Measurements from ENCODE around the gene OR5K1.

The OR5K1 gene

DNA sequence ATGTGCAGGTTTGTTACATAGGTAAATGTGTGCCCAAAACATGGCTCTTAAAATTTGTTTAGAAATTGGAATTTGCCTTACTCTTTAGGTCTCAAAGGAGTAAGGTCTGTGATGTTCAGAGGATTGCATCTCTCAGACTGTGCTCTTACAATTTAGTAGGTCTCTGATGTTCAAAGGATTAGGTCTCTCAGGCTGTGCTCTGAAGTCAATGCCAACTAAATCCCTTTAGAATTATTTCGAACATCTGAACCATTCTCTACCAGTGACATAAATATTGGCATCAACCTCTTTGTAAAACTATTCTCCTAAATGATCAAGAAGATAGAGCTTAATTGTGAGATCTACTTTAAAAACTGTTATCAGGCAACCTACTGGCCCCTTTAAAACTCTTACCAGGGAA lies at the start of gene OR5K1:
TSS of gene OR5K1 (plus strand) at position 301 of the 400 bp plus-strand sequence. CDS start 6,376 bp downstream, outside the sequence.
- no peak for DNase-seq (ENCODE audit: low spot score)

DNA sequence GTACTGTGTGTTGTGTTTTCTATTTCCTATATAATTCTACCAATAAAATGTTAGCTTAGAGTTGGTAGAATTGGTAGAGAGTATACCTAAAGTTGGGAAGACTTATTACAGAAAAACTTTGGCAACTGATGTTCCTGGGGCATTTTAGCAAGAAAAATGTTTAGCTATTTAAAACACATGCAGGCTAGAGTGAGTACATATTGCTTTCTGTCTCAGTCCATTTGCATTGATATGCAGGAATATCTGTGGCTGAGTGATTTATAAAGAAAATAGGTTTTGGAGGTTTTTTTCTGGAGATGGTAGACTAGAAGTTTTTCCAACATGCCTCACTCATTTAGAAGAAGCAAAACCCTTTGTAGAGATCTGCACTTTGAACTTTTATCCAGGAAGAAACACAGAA lies 30.4 kb upstream of the OR5K1 start:
- DNase-seq (ENCODE audit: low spot score): no peak

DNA sequence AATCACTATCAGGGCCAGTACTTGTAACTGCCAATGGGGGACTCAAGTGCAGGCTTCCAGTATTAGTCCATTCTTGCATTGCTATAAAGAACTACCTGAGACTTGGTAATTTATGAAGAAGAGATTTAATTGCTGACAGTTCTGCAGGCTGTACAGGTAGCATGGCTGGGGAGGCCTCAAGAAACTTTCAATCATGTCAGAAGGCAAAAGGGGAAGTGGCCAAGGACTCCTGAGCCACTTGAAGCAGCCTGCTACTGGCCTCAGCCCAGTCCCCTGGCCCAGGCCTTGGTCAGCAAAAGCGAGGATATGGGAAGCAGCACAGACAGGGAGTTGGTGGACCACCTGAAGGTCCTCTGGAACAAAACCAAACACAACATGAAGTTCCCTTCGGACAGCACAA lies 29.2 kb upstream of the OR5K1 start:
- no peak for DNase-seq (ENCODE audit: low spot score)

DNA sequence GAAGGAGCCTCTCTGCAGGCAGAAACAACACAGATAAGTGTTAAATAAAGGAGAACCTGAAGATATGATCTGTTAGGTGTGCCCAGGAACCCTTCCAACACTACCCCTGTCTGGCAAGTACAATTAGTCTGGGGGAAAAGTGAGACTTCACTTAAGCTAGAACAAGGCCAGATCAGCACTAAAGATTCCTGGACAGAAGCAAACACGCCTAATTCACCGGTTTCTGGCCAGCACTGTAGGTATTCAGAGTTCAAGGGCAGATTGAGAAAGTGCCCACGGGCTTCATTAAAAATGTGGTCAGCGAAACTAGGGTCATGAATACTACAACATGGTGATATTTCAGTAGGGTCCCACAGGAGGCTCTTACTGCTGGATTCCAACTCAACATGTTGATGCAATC lies 28.6 kb upstream of the OR5K1 start:
- DNase-seq (ENCODE audit: low spot score): no peak

DNA sequence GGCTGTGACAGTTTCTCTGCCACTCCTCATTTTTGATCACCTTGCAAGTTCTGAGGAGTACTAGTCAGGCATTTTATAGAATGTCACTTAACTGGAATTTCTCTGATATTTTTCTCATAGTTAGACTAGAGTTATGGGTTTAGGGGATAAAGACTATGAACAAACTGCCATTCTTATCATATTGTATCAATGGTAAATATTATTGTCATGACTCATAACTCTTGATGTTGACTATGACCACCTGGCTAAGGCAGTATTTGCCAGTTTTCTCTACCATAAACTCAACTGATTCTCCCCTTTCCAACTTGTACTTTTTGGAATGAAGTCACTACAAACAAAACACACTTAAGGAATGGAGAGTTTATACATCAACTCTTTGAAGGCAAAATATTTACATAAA lies 22.7 kb upstream of the OR5K1 start:
- no peak for DNase-seq (ENCODE audit: low spot score)

DNA sequence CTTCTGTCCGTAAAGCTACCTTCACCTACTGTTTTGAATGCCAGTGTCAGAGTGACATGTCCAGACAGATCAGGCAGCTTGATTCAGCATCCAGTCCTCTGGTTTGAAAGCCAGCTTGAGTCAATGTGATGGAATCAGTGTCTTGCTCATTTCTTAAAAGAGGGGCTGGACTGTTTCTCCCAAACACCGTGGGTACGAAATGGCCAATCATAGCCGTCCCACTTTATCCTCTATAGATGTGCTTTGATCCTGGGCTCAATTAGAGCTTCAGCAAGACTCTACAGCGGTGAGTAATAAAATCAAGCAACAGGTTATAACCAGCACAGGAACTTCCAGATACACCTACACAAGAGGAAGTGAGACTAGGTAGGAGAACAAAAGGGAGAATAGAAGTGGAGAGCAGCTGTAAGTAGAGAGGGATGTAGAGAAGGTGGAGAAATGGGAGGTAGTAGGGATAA lies 17.0 kb upstream of the OR5K1 start:
- DNase-seq (ENCODE audit: low spot score): no peak

DNA sequence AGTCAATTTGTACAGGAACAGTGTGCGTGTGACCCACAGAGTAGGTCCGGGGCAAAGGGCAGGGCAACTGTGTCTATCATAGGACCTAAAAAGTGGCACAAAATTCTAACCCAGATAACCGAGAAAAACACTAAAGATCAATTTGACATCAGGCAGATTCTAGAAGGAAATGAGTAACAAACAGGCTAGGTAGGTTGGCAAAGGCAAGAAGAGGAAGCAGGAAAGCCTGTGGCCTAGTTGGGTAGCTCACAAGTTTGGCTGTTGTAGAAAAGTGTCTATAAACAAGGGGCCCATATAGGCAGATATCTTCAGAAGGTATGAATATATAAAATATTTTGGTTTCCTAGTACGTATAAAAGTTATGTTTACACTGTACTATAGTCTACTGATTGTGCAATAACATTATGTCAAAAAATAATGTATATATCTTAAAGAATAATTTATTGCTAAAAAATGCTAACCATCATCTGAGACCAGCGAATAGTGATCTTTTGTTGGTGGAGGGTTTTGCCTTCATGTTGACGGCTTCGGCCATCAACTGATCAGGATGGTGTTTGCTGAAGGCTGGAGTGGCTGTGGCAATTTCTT lies 13.3 kb upstream of the OR5K1 start:
- DNase-seq (ENCODE audit: low spot score): no peak

DNA sequence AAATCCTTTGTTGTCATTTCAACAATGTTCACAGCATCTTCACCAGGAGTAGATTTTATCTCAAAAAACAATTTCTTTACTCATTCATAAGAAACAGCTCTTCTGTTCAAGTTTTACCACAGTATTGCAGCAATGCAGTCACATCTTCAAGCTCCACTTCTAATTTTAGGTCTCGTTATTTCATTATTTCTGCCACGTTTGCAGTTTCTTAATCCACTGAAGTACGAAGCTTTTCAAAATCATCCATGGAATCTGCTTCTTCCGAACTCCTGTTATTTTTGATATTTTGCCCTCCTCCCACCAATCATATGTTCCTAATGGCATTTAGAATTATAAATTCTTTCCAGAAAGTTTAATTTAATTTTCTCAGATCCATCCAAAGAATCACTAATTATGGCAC lies 12.6 kb upstream of the OR5K1 start:
- DNase-seq (ENCODE audit: low spot score): no peak

DNA sequence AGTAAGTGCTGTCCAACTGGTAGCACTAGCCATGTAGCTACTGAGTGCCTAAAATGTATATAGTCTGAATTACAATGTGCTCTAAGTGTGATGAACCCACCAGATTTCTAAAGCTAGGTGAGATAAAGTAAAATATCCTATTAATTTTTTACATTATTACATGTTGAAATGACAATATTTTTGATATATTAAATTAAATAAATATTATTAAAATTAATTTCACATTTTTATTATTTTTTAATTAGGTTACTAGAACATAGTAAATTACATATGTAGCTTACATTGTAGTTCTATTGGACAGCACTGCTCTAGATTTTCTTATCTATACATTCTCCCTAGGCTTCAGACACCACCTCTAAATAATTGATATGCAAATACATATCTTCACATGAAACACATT lies 9.2 kb upstream of the OR5K1 start:
- no peak for DNase-seq (ENCODE audit: low spot score)

DNA sequence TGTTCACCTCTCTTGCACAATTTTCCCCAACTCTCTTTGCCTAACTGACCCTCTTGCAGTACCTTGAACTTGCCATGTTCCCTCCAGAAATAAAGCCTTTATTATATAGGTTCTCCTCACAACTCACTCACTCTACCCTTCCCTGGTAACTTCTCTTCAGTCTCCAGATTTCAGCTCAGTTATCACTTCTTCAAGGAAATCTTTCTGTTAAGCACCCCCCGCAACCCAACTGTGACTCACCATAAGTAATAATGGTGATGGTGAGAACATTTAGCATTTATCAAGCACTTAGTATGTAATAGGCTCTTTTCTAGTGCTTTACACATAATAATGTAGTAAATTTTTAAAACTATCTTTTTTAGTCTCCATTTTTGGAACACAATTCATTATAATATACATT lies 8.1 kb upstream of the OR5K1 start:
- no peak for DNase-seq (ENCODE audit: low spot score)

DNA sequence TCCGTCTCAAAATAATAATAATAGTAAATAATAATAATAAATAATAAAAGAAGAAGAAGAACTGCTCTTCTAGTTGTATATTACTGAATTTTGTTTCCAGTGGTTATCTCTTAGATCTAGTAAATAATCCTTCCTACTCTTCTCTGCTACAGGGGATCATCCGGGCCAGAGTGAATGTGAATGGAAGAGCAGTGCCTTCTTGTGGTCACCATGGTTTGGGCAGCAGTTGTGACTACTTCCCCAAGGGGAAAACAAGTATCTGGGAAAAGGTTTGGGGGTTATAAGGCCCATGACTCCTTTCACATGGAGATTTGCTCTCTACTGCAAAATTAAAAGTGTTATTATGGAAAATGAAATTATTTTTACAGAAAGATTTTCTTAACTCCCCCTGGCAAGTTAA lies 5.5 kb upstream of the OR5K1 start:
- no peak for DNase-seq (ENCODE audit: low spot score)

DNA sequence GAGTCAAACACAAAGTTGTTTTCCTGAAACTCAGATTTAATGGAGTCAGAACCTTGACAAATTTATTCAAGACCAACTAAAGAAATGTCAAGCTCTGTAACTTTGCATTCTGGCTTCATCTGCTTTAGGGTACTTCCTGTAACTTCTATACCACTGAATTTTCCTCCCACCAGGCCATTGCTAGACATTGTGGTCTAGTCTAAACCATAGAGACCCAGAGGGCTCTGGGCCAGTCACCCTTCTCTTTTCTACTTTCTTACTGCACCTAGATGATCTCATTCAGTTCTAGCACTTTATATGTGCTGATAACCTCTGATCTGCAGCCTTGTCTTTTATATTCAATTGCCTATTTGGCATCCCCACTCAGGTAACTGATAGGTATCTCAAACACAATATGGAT lies 2.8 kb upstream of the OR5K1 start:
- DNase-seq (ENCODE audit: low spot score): no peak

DNA sequence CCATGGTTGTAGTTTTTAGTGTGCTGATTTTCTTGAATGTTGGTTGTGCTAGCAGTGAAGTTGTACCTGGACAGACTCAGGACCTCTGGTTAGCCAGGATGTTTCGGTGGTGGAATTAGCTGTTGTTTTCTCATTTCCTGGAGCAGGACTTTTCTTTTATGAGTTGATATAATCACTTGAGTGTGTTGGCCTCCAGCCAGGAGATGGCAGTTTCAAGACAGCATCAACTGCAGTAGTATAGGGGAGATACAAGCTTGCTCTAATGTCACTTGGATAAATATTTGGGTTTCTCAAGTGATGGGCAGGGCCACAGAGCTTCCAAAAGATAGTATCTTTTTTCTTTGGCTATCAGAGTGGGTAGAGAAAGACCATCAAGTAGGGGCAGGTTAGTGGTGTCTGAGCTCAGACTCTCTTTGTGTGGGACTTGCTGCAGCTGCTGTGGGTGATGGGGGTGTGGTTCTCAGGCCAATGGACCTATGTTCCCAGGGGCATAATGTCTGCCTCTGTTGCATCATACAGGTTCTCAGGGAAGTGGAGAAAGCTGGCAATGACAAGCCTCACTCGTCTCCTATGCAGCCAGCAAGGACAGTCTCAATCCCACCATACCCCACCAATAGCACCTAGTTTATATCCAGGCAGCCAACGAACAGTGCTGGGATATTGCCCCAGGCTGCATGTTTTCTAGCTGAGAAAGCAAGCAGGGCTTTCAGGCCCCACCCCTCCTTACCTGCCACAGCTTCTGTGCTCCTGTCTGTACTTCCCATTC lies 19.9 kb downstream of the OR5K1 start:
- DNase-seq (ENCODE audit: low spot score): no peak

DNA sequence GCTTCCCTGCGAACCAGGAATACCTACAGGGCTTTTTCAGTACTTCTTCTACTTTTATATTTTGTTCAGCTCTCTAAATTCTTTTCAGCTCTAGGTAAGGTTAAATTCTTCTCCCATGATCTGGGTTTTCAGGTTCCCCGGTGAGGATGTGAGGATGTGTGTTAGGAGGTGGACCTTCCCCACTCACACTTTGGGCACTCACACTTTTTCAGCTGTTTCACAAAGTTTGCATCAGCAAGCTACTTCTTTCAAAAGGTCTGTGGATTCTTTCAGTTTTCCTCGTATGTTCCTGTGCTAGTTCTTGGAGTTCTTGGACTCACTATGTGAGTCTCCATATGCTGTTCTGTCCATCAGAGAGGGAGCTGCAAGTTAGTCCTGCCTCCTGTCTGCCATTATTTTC lies 20.6 kb downstream of the OR5K1 start:
- no peak for DNase-seq (ENCODE audit: low spot score)

DNA sequence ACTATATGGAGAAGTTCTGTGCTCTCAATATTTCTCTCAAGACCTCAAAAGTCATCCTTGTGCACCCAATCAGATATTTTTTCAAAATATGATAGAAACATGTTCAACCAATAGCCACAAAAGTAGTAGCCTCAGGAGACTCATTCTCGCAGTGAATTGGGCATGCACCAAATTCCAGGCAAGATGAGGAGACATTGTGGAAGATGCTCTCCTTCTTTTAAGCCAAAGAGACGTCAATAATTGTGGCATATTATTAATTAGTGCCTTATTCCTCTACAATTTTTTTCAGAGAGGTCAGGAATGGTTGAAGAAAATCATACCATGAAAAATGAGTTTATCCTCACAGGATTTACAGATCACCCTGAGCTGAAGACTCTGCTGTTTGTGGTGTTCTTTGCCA lies 34.4 kb downstream of the OR5K1 start, which contains the start of gene OR5K2:
TSS of gene OR5K2 (plus strand) at position 301 of the 400 bp plus-strand sequence. CDS start at position 301, 0 bp downstream.
- no peak for DNase-seq (ENCODE audit: low spot score)

DNA sequence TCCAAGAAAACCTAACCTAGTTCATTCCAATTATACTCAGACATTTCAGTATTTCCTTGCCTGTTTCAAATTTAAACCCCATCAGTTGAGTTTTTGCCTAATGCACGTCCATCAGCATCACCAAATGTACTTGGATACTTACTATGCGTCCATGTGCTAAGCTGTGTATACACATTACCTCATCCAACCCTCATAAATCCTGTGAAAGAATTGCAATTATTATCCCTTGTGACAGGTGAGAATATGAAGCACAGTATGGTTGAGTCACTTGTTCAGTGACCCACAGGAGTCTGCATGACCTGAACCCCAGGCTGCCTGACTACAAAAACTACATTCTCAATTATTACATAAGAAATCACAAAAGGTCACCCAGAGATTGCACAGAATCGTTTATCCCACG lies 37.0 kb downstream of the OR5K1 start:
- DNase-seq (ENCODE audit: low spot score): no peak

DNA sequence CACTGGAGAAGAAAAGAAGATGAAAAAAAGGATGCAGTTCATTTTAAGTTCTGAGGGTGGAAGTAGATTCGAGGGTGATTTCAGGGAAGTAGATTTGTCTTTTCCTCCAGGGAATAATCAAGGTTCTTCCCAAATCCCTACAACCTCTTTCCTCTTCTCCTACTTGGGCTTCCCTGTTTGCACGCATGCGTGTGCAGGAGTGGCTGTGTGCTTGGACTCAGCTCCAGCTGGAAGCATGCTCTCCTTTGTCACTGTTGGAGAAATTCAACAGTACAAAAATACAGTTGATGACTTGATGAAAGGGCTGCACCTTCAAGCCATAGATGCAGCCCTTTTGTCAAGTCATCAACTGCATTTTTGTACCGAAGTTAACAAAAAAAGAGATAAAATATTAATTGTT lies 38.3 kb downstream of the OR5K1 start:
- DNase-seq (ENCODE audit: low spot score): peak; percentile 76

DNA sequence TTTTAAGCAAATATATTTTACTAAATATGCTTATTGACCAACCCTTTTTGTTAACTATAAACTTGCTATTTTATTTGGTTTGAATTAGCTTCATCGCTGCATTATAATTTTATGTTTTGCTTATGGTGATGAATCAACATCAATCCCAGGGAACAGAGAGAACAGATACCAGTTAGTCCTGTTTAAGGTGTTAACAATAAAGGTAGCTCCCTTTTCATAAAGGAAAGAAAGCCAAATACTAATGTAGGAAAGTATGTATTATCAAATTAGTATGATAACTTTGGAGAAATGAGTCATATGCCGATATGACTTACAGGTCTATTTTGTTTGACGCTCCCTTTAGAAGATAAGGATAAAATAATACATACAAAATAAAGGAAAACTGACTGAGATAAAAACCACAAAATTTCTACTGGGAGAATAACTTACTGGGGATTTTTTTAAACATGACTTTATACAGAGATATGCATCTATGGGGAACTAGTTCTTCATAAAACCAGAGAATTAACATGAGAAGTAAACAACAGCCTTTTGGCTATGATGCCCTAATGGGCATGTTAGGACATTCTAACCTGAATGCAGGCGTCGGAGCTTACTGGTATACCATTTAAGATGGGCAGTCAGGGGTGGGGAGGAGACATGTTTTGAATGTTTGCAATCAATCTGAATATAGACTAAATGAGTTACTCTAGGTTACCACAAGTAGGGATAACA lies 39.0 kb downstream of the OR5K1 start:
- DNase-seq (ENCODE audit: low spot score): no peak

DNA sequence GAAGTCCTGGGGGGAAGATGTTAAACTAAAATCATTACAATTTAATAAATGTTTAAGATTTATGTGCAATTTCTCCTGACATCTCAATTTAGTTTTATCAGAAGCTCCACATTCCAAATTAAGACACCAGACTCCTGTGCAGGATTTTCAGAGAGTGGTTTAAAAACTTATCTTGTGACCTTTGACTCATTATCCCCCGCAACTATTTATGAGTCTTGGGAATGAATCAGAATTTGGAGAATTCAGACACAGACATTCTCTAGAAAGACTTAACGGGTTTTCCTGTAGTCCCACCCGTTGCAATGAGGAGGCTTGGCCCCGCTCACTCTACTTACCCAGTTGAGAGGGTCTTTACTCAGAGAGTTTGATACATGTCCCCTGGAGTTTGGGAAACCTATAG lies 41.5 kb downstream of the OR5K1 start:
- no peak for DNase-seq (ENCODE audit: low spot score)

DNA sequence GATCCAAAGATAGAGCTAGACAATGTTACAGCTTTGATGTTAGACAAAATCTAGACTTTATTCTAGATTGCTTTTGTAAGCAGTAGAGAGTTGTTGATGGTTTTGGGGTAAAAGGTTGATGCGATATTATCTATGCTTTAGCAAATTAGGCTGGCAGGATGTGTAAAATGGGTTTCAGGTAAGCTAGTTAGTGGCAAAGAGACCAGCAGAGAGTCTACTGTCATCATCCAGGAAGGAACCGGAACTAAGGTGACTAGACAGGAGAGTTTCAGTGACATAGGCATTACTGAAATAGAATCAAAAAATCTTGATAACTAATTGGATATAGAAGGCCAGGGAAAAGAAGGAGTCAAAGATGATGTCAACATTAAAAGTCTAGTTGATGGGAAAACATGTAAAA lies 45.6 kb downstream of the OR5K1 start:
- DNase-seq (ENCODE audit: low spot score): no peak

DNA sequence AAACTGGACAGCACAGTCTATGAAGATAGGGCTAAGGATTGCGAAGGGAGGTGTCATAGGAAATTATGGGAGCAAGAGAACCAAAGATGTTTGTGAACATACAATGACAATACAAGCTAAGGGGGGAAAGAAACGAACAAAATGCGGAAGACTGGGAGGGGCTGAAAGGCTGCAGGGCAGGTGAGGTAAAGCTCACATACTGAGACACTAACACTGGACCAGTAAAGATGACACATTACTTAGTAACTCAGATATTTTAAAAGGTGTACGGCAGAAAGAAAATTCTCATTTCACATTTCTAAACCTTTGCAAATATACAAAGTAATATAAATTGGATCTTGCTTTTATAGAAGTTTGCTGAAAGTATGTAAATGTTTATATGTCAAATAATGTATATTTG lies 49.6 kb downstream of the OR5K1 start:
- no peak for DNase-seq (ENCODE audit: low spot score)

DNA sequence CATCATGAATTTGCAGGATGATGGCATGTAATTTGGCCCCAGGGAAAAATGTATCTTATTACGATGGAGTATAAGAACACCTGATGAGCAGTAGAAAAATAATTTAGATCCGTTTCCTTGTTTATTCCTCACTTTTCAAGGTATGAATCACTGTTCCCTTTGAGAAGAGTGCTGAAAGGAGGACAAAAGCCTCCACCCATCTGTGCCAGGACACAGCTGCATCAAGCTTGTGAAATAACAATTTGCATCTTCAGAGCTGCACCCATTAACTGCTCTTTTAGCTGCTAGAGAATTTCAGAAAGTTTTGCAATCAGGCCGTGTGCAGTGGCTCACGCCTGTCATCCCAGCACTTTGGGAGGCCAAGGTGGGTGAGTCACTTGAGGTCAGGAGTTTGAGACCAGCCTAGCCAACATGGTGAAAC lies 50.1 kb downstream of the OR5K1 start:
- peak; percentile 60 for DNase-seq (ENCODE audit: low spot score)

DNA sequence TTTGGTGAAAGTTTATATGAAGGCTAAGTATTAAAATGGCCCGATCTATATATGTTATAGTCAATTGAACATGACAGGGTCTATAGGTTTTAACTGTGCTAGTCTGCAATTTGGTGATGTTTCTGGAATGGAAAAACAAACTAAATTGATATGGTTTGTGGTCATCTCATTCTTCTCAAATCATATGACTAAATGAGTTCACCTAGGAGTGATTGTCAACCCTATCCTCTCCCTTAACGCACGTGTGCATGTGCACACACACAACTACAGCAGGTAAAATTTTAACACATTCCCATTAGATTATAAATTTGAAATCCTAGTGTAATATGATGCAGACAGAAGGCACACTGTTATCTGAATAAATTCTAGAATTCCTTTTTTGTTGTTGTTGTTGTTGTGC lies 50.7 kb downstream of the OR5K1 start:
- DNase-seq (ENCODE audit: low spot score): no peak
